CD4-positive, alpha-beta T cell treated with Interleukin-21 for 1 hour (primary cell): ENCODE measurements around the gene CHST2.
A peak's percentile ranks its signal among the peaks of the same experiment; 100 is the strongest.

Experiments
- DNase-seq: peaks from one replicate; pipeline ENCODE4 v3.0.0-alpha.2; 2020

The CHST2 gene

GRCh38 chr3:143099690-143100089 lies 19.9 kb upstream of the CHST2 start:
- no peak for DNase-seq

- no peak for DNase-seq
These were observed 19.1 kb upstream of the CHST2 start for GRCh38 chr3:143100451-143100850.

- DNase-seq: no peak
These were observed 17.7 kb upstream of the CHST2 start for GRCh38 chr3:143101792-143102381.

GRCh38 chr3:143103652-143104051 lies 15.9 kb upstream of the CHST2 start:
- no peak for DNase-seq

GRCh38 chr3:143105170-143105569 lies 14.4 kb upstream of the CHST2 start:
- no peak for DNase-seq

GRCh38 chr3:143109861-143110260 lies 9.7 kb upstream of the CHST2 start:
- no peak for DNase-seq

- no peak for DNase-seq
These were observed 9.2 kb upstream of the CHST2 start for GRCh38 chr3:143110371-143110770.

GRCh38 chr3:143118630-143119008 lies 952 bp upstream of the CHST2 start:
- DNase-seq: no peak

- peak; percentile 13 for DNase-seq
These were observed 574 bp downstream of the CHST2 start for GRCh38 chr3:143119974-143120715.

- DNase-seq: peak; percentile 39
These were observed 1.2 kb downstream of the CHST2 start for GRCh38 chr3:143120716-143121240.

GRCh38 chr3:143121241-143122088 lies 1.9 kb downstream of the CHST2 start:
- peak; percentile 73 for DNase-seq

GRCh38 chr3:143122089-143122430 lies 2.5 kb downstream of the CHST2 start:
- no peak for DNase-seq

- DNase-seq: no peak
These were observed 3.2 kb downstream of the CHST2 start for GRCh38 chr3:143122608-143123352.

- no peak for DNase-seq
These were observed 3.9 kb downstream of the CHST2 start for GRCh38 chr3:143123353-143123984.

GRCh38 chr3:143124601-143125520 lies 5.3 kb downstream of the CHST2 start:
- DNase-seq: no peak

- DNase-seq: no peak
These were observed 8.2 kb downstream of the CHST2 start for GRCh38 chr3:143127801-143128200.

- no peak for DNase-seq
These were observed 8.8 kb downstream of the CHST2 start for GRCh38 chr3:143128227-143128955.

GRCh38 chr3:143132246-143132980 lies 12.8 kb downstream of the CHST2 start:
- no peak for DNase-seq

- DNase-seq: no peak
These were observed 14.9 kb downstream of the CHST2 start for GRCh38 chr3:143134471-143134870.

- DNase-seq: no peak
These were observed 15.6 kb downstream of the CHST2 start for GRCh38 chr3:143135150-143135549.
